AG04450 (cell line): Measurements from ENCODE around the gene RABGAP1L. TPM values are rescaled to one million over a fixed set of nuclear protein-coding genes. Genes with fewer than 3 reads are reported as not detected.
"Not testable (repeated sequence)": the region's sequence is repeated elsewhere in the genome, so short reads cannot be mapped to it uniquely, and the experiment has no call there.

ENCODE experiments used
- CTCF ChIA-PET: fragments of 300-600, 350-600 bp; formaldehyde crosslinking; extraction: SDS; loops from one replicate; lab custom pipeline; 2022; ENCODE audit warnings: antibody characterized with exemption, inconsistent platforms; lab: Charles Lee
- POLR2A ChIA-PET: fragments of 350-600 bp; formaldehyde crosslinking; extraction: SDS; loops from one replicate; lab custom pipeline; 2021; ENCODE audit warnings: antibody characterized with exemption, inconsistent platforms; lab: Yijun Ruan, JAX
- DNase-seq: peaks from one replicate; pipeline ENCODE4 v3.0.0-alpha.2; 2011; ENCODE audit warnings: low read depth, low spot score
- H3K27ac ChIP-seq: one replicate; pipeline ENCODE4 v1.5.1; 2012; ENCODE audit warnings: low read depth, low read length, control low read depth
- H3K27me3 ChIP-seq: one replicate; pipeline ENCODE4 v1.6.0; 2012; ENCODE audit warnings: low read length; ENCODE audit not compliant: control insufficient read depth, insufficient read depth
- H3K4me3 ChIP-seq: 2 replicates; pipeline ENCODE4 v1.5.1; 2011; ENCODE audit warnings: mild to moderate bottlenecking, low read depth, low read length, control low read depth
- H3K9me3 ChIP-seq: 2 replicates; pipeline ENCODE4 v1.5.1; 2012; ENCODE audit warnings: low read length; ENCODE audit not compliant: control insufficient read depth, insufficient read depth
- CTCF ChIP-seq: IDR thresholded peaks from 2 replicates; pipeline ENCODE4 v1.5.1; 2011; ENCODE audit warnings: low read depth, low read length, control low read depth, inconsistent platforms
- polyA plus RNA-seq: library from polyadenylated mRNA; depleted of rRNA; stranded (reverse); fragments of >200 nt; gene quantifications from 2 replicates; pipeline ENCODE4 v1.2.3, GENCODE V29; 2011

RABGAP1L gene
- polyA plus RNA-seq, 1 experiment, result 21.2 TPM

DNA sequence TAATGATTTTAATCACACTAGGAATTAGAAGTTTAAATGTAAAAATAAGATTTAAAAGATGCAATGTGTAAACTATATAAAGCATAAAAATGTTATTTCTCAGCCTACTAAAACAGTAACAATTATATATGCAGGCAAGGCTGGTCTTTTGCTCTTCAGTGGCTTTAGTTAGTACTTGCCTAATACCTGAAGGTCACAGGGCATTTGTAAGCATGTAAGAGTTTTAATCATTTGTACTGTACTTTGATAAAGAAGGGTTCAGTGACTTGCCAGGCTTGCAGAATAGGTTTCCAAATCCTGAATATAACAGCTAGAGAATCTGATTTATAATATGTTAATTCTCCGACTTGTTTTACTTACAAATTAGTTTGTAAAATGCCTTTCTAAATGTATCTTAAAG, 545.0 kb downstream of the RABGAP1L start:
- TF ChIP-seq CTCF, result no peak
- H3K27me3 ChIP-seq, result no peaks in the 10 kb centered on the region
- no peaks in the 10 kb centered on the region for H3K9me3 ChIP-seq
- ChIA-PET CTCF (interaction anchor here (1.4 to 2.7 kb wide), 2 partner anchors 22 to 442 kb away, joined by 5 to 12 read pairs; no protein-coding TSS in a partner anchor), POLR2A (no interaction called here)
- no peak overlapping the region for H3K27ac ChIP-seq
- no peak overlapping the region for H3K4me3 ChIP-seq
- DNase-seq, result no peak

- H3K27ac ChIP-seq, result no peak overlapping the region
- no peaks in the 10 kb centered on the region for H3K27me3 ChIP-seq
- H3K4me3 ChIP-seq, result no peak overlapping the region
- ChIA-PET POLR2A (no interaction called here), CTCF (interaction anchor here (1.1 to 1.5 kb wide), 2 partner anchors 14 to 449 kb away, joined by 3 read pairs; no protein-coding TSS in a partner anchor)
- no peak for DNase-seq
- peaks cover 10% of the 10 kb centered on the region for H3K9me3 ChIP-seq
- no peak for TF ChIP-seq CTCF
These were observed 551.8 kb downstream of the RABGAP1L start for GRCh38 chr1:174710868-174711845.

- DNase-seq, H3K27ac ChIP-seq, H3K27me3 ChIP-seq, H3K4me3 ChIP-seq, POLR2A ChIA-PET: not testable (repeated sequence)
- H3K9me3 ChIP-seq, result peaks cover 10% of the 10 kb centered on the region
- CTCF ChIA-PET, result interaction anchor here (1.1 kb wide), 1 partner anchor 13 kb away, joined by 3 read pairs; no protein-coding TSS in a partner anchor
These were observed 552.5 kb downstream of the RABGAP1L start for GRCh38 chr1:174711848-174712247.

DNA sequence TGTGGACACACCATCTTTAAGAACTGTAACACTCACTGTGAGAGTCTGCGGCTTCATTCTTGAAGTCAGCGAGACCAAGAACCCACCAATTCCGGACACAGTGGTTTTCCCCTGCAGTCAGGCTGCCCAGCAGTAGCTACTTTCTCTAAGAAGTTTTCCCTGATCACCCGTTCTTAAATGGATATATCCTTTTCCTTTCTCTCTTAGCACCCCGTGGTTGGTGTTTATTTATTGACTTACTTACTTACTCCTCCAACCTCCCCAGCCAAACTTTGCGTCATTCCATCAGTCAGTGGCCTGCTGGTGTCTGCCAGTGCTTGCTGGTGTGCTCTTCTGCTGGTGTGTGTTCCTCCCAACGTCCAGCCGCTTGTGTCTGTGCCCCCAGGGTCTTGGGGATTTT, 553.2 kb downstream of the RABGAP1L start:
- Histone ChIP-seq H3K4me3 (no peak overlapping the region), H3K9me3 (peaks cover 10% of the 10 kb centered on the region), H3K27ac (no peak overlapping the region), H3K27me3 (no peaks in the 10 kb centered on the region)
- POLR2A ChIA-PET, result no interaction called here
- no peak for TF ChIP-seq CTCF
- CTCF ChIA-PET, result interaction anchor here (1.1 to 3.4 kb wide), 2 partner anchors 13 to 450 kb away, joined by 3 to 13 read pairs; no protein-coding TSS in a partner anchor
- DNase-seq, result no peak

DNA sequence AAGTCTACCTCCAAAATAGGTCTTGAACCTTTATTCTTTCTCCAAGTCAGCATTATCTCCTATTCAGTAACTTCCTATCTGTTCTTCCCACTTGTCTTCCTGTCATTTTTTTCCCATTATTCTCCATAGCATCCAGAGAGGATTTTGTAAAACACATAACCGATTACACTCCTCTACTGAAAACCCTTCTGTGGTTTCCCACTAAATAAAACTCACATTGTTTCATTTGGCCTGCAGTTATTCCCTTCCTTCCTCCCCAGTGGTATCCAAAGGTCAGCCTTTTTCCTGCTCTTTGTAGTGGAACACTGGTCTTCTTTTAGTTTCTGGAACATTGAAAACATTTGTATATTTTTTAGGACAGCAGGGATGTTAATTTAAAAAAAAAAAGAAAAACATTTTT, 554.5 kb downstream of the RABGAP1L start:
- ChIA-PET POLR2A (no interaction called here), CTCF (interaction anchor here (2.2 to 3.4 kb wide), 2 partner anchors 12 to 451 kb away, joined by 10 to 13 read pairs; no protein-coding TSS in a partner anchor)
- Histone ChIP-seq H3K4me3 (no peak overlapping the region), H3K27ac (no peak overlapping the region), H3K27me3 (no peaks in the 10 kb centered on the region), H3K9me3 (peaks cover 10% of the 10 kb centered on the region)
- TF ChIP-seq CTCF, result no peak
- no peak for DNase-seq
